GM21723 (cell line): ENCODE measurements around the gene GLMN.
"Not testable (repeated sequence)": the region's sequence is repeated elsewhere in the genome, so short reads cannot be mapped to it uniquely, and the experiment has no call there.

Source experiments
- ATAC-seq: cut with Tn5 transposase; IDR thresholded peaks from one replicate; pipeline ENCODE4 v1.9.1; 2021; ENCODE audit warnings: mild to moderate bottlenecking, moderate library complexity; ENCODE audit not compliant: unreplicated experiment

The GLMN gene

GRCh38 chr1:92301021-92301420 is 2.2 kb upstream of the GLMN start:
- ATAC-seq, result no peak

GRCh38 chr1:92299477-92300150 is 827 bp upstream of the GLMN start:
- no peak for ATAC-seq

GRCh38 chr1:92298213-92298572 is 594 bp downstream of the GLMN start:
- ATAC-seq, result peak; percentile 4

- ATAC-seq, result no peak
Observed at GRCh38 chr1:92291372-92291999, 7.3 kb downstream of the GLMN start.

- not testable (repeated sequence) for ATAC-seq
Observed at GRCh38 chr1:92281411-92281810, 17.4 kb downstream of the GLMN start.

GRCh38 chr1:92279781-92280180 is 19.0 kb downstream of the GLMN start:
- ATAC-seq, result not testable (repeated sequence)

- ATAC-seq, result no peak
Observed at GRCh38 chr1:92277105-92277723, 21.6 kb downstream of the GLMN start.

- ATAC-seq, result no peak
Observed at GRCh38 chr1:92276082-92276481, 22.7 kb downstream of the GLMN start.

- ATAC-seq, result no peak
Observed at GRCh38 chr1:92274939-92275338, 23.8 kb downstream of the GLMN start.

GRCh38 chr1:92273039-92273438 is 25.7 kb downstream of the GLMN start:
- ATAC-seq, result no peak

- ATAC-seq, result no peak
Observed at GRCh38 chr1:92262516-92262915, 36.3 kb downstream of the GLMN start.

- ATAC-seq, result no peak
Observed at GRCh38 chr1:92259350-92259749, 39.4 kb downstream of the GLMN start.

- not testable (repeated sequence) for ATAC-seq
Observed at GRCh38 chr1:92254714-92255113, 44.1 kb downstream of the GLMN start.

- no peak for ATAC-seq
Observed at GRCh38 chr1:92244376-92244775, 54.4 kb downstream of the GLMN start.

GRCh38 chr1:92240034-92240433 is 58.8 kb downstream of the GLMN start:
- ATAC-seq, result no peak

- ATAC-seq, result no peak
Observed at GRCh38 chr1:92230736-92231135, 68.1 kb downstream of the GLMN start.

GRCh38 chr1:92228401-92228800 is 70.4 kb downstream of the GLMN start:
- ATAC-seq, result no peak

GRCh38 chr1:92219028-92219427 is 79.8 kb downstream of the GLMN start:
- no peak for ATAC-seq

GRCh38 chr1:92218559-92218958 is 80.2 kb downstream of the GLMN start:
- no peak for ATAC-seq

- no peak for ATAC-seq
Observed at GRCh38 chr1:92217721-92218120, 81.1 kb downstream of the GLMN start, which contains the start of gene C1orf146. Gene C1orf146, plus strand, starts transcription at chr1:92217915. Its CDS starts 13,506 bp downstream, at chr1:92231421.

GRCh38 chr1:92211166-92211565 is 87.6 kb downstream of the GLMN start:
- no peak for ATAC-seq

GRCh38 chr1:92210701-92211100 is 88.1 kb downstream of the GLMN start:
- no peak for ATAC-seq
